HG03045 (cell line): Measurements from ENCODE around the gene ERBB4.

Experiments
- ATAC-seq: cut with Tn5 transposase; IDR thresholded peaks from one replicate; pipeline ENCODE4 v1.9.1; 2021; ENCODE audit warnings: mild to moderate bottlenecking, moderate library complexity; ENCODE audit not compliant: unreplicated experiment

Gene ERBB4

DNA sequence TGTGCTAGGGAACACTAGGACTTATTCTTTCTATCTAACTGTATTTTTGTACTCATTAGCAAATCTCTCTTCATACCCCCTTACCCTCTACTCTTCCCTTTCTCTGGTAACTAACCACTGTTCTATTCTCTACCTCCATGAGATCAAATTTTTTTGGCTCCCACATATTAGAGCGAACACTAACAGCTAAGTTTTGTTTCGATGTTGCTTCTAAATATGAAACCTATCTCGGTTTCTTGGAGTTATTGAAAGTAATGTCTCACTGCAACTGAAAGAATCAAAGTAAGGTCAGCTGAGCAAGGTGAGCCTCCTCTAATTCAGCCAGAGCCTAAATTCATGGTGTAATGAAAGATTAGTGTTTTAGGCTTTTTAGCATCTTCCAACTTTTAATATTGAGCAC is 1024.6 kb downstream of the ERBB4 start:
- no peak for ATAC-seq

DNA sequence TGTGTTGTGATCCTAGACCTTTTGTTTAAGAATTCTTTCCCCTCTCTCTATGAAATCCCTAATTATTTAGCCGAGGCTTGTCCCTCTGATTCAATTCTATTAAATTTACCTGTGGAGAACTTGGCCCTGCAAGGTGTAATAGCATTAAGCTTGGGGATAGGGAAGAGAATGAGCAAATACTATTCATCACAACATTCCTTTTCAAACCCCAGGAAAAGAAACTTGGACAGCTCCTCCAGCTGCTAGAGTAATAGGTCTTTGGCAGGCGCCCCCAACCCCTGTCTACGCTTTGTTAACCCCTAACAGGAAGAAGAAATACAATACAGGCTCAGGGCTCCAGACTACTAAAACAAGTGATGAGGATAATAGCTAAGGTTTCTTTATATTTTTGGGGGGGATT is 1025.2 kb downstream of the ERBB4 start:
- no peak for ATAC-seq

DNA sequence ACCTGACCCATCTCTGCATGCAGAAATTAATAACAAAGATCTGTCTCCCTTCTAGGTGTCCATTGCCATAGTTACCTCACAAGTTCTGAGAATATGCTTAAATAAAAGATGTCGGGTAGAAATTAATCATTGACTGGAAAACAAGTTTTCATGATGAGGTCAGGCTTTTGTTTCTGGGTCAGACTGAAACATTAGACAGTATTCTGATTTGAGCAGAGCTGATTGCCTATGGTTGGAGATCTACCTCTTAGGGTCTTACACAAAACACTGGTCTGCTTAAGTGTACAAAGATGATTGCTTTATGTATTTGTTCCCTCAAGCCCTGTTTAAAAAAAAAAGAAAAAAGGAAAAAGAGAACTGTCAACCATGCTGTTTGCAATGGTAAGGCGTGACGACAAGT is 1025.8 kb downstream of the ERBB4 start:
- ATAC-seq: no peak

DNA sequence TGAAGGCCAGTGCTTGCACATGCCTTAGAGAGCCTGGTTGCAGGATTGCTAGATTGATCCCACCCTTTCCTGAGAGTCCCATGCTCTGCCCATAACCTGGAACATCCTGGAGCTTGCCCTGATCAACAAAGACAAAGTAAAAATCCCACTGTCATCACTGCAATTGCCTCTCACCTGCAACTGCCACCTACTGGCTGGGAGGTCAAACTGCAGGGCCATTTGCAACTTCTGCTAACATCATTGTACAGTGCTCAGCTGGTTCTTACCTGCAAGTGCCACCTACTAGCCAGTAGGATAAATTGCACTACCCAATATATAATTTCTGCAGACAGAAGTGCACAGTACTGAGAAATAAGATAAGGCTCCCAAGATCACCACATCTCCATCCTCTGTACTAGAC is 1034.7 kb downstream of the ERBB4 start:
- ATAC-seq: no peak

DNA sequence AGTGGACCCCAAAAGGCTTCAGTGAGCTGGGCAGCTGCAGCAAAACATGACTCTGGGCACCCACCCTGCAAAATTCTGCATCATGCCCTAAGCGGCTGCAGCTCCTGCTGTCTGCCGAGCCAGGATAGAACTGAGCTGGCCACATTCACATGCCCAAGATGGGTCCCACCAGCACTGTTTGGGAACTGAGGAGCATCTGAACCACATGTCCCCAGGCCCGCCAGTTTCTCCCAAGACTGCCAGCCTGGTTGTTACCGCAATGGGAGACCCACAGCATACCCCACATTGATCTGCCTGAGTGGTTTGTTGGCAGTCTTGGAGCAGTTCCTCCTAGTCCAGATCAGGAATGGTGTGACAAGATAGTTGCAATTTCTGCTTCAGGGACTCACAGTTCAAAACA is 1035.4 kb downstream of the ERBB4 start:
- ATAC-seq: no peak

DNA sequence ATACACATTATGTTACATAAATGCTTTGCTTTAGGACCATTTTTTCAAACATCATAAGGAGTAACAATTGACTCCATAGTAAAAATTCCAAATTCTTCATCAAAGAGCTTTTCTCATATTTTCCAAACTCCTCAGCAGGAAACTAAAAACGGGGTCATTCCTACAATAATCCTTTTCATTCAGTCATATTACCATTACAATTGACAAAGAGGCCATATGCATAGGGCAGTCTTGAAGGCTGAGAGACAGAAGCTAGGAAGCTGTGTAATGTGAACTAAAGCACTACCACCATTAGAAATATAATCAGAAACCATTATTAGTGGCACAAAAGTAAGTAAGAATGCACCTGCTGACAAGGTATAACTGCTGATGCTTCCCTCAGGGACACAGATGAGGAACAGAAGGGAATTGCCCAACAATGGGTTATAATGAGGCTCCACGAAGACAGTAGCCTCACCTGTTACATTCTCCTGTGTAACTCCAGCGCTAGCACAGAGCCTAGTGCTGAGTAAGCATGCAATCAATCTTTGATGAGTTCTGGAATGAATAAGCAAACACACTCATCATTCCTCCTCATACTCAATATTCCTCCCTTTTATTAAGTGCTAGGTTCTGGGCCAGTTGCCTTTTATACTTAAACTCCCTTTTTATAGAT is 1039.9 kb downstream of the ERBB4 start:
- ATAC-seq: no peak

DNA sequence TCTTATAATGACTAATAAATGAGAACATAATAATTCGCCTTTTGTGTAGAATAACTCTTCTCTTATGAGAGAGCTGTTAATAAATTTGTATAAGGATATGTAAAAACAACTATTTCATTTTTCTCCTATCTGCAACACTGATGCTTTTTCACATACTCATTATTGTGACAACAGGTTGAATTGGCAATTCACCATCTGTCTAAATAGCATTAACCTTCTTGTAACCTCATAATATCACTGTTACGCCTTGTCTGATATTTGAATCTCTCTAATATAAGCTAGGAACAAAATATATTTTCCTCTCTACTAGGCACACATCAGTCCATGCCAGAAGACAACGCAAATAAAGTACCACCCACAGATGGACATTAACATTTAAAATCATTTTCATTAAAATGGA is 1043.3 kb downstream of the ERBB4 start:
- ATAC-seq: no peak

DNA sequence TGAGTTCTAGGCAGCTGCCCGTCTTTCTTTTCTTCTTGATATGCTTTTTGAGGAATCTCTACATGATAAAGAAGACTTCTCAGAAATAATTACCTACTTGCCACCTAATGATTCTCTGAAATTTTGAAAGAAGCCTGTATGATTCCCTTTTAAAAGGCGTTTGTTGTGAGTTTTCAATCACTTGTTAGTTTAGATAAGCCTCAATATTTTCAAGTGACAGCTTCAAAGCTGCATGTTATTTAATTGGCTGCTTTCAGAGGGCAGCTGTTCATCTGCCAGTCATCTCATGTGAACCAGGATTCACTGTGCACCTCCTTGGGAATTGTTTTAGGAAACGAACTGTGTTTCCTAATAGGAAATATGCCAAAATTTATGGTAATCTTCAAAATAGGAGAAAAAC is 1044.1 kb downstream of the ERBB4 start:
- no peak for ATAC-seq

DNA sequence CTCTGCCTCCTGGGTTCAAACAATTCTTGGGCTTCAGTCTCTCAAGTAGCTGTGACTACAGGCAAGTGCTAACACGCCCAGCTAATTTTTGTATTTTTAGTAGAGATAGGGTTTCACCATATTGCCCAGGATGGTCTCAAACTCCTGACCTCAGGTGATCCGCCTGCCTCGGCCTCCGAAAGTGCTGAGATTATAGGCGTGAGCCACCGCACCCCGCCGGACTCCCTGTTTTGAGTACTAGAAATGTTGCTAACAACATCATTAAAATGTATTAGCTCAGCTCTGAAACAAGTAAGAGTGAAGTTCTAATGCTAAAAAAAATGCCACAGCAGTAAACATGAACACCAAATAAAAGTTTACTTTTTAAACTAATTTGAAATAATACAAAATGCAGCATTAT is 1044.5 kb downstream of the ERBB4 start:
- no peak for ATAC-seq

DNA sequence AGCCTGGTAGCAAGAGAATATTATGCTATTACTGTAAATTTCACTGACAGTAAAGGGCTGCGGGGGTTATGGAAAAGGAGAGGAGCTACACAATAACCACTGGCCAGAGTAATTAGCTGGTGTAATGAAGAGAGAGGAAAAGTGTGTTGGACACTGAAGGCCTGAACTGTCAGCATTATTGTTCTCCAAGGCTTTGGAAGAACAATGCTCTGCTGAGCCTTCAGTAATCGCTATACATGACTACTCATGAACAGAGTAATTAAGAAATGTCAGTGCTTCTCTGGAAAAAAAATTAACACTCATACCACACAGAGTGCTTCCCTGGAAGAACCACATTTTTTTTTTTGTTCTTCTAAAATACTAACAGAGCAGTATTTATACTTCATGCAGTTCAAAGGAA is 1050.9 kb downstream of the ERBB4 start:
- no peak for ATAC-seq

DNA sequence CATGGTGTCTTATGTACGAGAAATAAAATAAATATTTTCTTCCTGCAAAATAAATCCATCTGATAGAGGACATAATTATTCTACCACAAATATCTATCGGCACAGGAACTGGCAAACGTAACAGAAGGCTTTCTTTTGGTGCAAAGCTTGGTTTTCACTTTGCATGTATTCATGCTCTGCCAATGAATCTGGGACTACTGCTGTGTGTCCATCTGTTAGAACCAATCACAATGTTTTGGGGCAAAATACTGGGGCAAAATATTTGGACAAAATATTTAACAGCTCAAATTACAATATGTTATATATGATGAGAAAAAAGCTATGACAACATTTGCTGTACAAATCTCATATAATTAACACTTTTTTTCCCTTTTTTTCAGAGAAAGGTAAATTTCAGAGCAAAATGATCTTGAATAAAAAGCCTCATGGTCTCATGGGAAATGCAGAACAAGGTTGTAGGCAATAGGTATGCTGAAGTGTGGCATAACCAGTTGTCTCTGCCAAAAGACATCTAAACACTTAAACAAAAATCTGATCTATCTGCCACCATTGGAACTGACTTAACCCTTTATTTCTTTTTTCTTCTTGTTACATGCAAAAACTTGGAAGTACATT is 1059.0 kb downstream of the ERBB4 start:
- no peak for ATAC-seq

DNA sequence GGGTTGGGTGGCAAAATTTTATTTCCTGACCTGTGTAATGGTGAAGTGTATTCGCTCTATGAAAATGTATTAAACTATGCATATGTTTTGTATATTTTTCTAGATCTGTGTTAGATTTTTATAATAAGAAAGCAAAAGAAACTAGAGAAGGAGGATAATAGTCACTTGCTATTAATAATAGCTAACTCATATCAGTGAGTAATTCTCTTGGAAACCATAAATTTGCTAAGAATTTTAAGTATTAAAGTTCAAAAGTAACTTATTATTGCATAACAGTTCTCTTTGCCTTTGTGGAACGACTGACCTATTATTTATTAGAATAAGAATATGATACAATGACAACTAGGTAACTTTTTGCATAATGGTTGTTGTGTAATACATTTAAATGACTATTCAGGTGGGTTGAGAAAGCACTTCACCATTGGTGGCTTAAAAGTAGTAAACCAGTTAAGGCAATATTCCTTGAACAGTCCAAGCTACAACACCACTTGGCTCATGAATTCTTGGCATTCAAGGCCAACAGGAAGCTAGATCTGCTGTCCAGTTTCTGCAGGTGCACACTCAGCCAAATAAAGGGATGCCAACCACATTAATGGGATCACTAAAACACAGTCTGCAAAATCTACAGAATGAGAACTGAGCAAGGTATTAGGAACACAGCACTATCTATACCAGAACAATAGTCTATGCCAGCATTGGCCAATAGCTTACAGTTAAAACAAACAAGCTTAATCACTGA is 1060.9 kb downstream of the ERBB4 start:
- no peak for ATAC-seq

DNA sequence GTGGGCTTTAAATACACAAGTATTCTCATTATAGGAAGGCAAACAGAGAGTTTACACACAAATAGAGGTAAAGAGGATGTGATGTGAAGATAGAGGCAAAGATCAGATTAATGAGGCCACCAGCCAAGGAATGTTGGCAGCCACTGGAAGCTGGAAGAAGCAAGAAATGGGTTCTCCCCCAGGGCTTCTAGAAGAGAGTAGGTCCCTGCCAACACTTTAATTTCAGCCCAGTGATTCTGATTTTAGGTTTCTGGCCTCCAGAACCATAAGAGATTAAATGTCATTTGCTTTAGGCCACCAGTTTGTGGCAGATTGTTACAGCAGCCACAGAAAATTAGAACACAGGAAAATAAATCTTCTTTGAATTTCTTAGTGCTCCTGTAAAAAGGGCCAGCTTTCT is 1065.5 kb downstream of the ERBB4 start:
- ATAC-seq: no peak

DNA sequence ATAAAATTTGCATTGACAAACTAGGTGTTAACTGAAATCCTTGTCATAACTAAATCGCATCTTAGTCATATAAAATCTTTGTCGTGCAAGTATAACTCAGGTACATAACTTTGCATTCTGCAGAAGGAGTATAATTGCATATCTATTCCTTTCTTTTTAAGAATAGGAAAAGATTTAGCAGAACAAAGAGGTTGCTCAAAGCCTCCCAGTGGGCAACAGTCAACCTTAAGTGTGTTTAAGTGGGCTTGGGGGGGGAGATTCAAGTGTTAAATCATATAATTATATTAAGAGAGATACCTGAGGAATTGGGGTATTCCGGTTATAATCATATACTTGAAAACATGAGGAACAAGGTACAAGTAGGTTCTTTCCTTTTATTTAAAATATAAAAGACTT is 1068.9 kb downstream of the ERBB4 start:
- no peak for ATAC-seq

DNA sequence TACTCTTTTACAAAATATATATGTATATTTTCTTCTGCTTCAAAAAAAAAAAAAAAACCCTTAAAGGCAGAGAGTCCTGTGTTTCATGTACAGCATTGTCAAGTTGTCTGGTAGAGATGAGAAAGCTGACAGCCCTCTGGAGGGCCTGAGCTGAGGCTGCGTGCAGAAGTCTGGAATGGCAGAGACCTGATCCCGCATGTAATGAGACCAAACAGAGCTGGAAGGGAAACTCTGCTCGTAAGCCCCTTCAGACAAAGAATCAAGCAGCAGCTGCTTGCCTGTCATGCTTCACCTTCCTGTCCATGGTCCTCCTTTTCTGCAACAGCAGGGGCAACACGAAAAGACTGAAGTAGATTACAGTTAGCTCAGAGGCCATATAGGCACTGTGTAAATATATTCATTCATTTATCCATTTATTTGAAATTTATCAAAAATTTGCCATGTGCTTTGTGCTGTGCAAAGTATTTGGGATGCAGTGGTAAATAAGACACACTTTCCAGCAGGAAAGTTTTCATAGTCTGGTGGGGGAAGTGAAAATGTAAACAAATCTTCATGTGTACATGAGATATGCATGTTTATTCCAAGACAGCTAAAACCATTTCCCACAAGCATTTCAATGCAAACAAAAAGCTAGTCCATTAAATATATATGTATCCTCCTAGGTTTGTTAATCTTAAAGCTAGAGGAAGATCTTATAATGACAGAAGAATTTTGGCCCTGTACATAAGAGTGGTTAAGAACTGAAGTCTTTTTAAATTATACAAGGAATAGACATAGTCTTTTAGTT is 1069.5 kb downstream of the ERBB4 start:
- ATAC-seq: no peak

DNA sequence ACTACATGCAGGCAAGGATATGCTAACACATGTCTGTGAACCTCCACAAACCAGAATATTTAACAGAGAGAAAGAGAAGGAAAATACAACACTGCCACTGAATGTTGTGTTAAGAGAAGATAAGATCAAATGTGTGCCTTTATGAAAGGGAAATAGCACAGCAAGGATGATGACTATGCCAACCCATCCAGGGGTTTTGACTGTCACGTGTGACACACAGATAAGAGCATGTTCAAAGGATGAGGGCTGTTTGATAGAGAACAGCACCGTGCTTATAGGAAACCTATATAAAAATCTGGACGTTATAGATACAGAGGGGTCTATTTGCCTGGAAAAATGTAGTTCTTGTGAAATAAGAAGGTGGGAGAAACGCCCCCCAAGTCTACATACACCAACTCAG is 1070.4 kb downstream of the ERBB4 start:
- no peak for ATAC-seq

DNA sequence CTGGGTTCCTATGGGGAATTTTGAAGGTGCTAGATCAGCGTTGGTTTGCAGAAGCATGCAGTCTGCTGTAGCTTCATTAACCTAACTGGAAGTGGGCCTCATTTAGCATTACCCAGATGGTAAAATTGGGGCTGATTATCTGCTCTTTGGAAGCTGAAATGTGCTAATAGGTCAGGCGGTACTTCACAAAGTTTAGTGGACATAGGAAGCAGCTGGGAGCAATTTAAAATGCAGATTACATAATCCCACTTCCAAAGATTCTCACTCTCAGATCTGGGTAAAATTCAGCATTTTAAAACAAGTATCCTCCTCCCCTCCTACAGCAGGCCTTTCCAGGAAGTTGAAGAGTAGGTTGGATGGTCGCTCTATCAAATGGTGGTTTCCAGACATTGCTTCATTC is 1075.2 kb downstream of the ERBB4 start:
- no peak for ATAC-seq

DNA sequence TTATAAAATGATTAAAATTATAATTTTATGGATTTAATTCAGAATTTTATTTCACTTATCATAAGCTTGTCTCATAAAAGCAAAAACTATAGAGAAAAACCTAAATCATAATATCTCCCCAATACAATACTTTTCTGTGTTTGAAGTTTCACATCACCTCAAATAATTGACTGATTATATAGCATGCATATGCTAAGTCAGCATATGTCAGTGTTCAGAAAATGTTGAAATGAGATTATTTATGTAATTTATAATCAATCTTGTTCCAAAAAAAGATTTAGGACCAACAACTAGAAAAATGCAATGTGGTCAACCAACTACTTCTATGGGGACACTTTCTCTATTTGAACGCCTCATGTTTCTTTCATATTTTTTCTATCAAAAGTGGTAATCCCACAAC is 1079.6 kb downstream of the ERBB4 start:
- ATAC-seq: no peak

DNA sequence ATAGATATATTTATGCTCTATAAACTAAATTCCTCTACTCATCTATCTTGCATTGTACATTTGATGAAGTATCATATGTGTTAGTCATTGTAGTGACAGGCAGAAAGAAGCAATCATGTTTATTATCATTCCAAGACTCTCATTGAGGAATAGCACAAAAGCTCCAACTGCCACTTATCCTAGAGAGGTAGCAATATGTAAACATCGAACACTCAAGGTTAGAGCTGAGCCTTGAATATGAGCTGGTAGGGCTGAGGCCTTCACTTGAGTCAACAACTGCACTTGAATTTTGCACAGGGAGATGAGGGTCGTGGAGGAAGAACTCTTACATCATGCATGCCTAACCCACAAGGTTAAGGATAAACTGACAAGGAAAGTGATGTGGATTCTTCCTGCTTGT is 1081.3 kb downstream of the ERBB4 start:
- no peak for ATAC-seq

DNA sequence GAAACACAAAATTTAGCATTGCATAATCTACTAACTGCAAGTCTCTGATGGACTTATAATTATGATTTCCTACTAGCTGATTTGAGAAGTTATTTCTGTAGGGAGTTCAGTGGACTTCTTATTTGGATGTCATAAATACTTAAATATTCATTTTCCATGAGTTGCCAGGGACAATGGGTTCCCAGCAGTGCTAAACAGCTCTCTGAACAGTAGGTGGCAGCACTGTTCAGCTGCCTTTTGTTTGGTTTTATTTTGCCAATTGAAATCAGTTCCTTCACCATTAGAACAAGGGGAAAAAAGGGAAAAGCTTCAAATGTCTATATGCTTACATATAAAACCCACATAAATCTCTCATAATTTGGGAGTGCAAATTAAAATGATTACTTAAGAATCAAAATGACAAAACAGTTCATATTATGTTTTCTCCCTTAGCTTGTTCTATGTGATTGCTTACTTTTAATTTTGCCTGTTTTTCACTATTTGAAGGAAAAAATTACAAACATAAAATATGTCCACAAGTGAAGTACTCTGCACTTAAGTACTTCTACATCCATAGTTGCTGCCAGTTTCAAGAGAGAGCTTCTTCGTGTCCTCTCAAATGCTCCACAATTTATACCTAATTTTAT is 1083.3 kb downstream of the ERBB4 start:
- ATAC-seq: peak; percentile 72

DNA sequence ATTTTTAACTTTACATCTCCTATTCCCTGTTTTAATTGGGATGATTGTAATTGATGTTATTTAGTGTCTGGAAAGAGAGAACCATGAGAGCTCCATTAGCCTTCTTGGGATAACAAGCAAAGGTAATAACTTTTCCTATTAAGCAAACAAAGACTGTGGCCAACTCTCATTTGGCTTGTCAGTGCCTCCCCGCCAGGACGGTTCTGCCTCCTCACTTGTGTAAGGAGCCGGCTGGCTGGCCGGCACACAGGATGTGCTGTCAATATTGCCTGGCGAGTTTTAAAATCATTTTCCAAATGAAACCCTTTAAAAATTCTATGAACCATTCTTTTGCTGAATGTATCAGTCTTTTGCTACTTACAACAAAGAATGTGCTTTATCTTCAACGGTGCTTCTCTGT is 1083.9 kb downstream of the ERBB4 start:
- no peak for ATAC-seq
